GM19463 (cell line): ENCODE data around the gene SLC25A13.

ENCODE experiments used
- ATAC-seq: cut with Tn5 transposase; IDR thresholded peaks from one replicate; pipeline ENCODE4 v1.9.1; 2021; ENCODE audit warnings: mild to moderate bottlenecking, moderate library complexity; ENCODE audit not compliant: unreplicated experiment

SLC25A13 gene

GRCh38 chr7:96212474-96212873 is 109.4 kb downstream of the SLC25A13 start:
- no peak for ATAC-seq

- ATAC-seq, result no peak
Measured at GRCh38 chr7:96211954-96212353, 109.9 kb downstream of the SLC25A13 start.

- ATAC-seq, result no peak
Measured at GRCh38 chr7:96205665-96206064, 116.2 kb downstream of the SLC25A13 start.

GRCh38 chr7:96204601-96205000 is 117.3 kb downstream of the SLC25A13 start:
- no peak for ATAC-seq

- ATAC-seq, result no peak
Measured at GRCh38 chr7:96203786-96204185, 118.1 kb downstream of the SLC25A13 start.

- no peak for ATAC-seq
Measured at GRCh38 chr7:96202102-96202501, 119.8 kb downstream of the SLC25A13 start.

DNA sequence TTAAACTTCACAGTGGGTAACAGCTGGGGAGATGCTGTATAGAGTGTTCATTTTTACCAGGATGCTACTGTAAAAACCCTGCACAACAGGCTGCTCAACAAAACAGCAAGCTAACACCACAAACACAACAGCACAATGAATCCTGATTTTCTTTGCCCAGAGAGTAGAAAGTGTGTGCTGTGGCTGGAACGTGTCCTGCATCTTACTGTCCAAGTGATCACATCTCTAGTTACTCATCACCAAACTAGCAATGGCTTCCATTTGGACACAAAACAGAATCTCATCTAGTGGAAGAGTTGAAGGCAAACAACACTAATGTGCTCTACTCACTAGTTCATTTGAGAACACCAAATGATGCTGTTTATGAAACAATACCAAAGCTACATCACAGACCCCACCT is 121.2 kb downstream of the SLC25A13 start:
- no peak for ATAC-seq

DNA sequence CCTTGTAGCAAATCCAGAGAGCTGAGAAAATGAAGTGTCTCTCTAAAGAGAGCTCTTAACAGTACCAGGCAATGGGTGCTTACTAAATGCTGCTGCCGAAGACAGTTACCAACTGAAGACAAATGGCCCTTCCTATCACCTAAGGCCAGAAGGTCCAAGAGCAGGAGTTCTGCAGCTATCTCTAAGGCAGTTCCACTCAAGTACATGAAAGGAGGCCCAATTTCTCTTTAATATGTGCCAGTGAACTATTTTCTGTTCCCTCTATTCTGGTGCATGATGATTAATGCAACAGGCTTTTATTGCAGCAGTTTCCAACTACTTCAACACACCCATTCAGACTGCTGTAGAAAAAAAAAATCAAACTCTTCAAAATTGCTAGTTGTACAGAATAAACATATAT is 122.5 kb downstream of the SLC25A13 start:
- no peak for ATAC-seq

GRCh38 chr7:96198047-96198636 is 123.8 kb downstream of the SLC25A13 start:
- no peak for ATAC-seq

DNA sequence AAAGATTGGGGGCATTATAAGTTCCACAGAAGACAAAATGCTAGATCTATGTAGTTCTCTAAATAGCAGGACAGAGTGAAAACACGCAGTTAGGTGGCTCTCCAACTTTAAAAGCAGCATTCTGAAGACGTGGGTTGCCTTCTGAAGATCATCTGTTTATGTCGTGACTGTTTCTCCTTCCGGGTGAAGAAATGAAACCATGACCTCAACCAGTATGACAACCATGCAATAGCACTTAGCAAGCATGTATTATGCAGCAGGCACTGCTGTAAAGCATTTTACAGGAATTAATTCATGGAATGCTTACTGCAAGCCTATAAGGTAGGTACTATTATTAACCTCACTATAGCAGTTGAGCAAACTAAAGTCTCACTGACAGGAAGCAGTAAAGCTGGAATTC is 125.2 kb downstream of the SLC25A13 start:
- no peak for ATAC-seq

- no peak for ATAC-seq
Measured at GRCh38 chr7:96189129-96189820, 132.6 kb downstream of the SLC25A13 start.

DNA sequence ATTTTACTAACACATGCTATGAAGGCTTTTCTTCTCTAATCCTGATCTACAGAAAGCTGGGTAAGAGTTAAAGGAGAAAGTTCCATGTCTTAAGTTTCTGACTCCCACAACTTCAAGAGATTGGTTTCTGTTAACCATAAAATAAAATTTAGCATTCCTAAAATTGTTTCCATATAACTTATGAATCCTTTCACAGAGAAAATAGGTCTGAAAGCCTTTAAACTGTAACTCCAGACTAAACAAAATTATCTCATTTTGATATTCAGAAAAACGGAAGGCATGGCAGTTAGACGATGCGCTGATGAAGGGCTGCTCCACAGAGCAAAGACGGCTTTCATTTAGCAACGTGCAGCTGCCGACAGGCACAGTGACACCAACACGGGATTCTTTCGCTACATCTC is 133.3 kb downstream of the SLC25A13 start:
- no peak for ATAC-seq

GRCh38 chr7:96188174-96188581 is 133.7 kb downstream of the SLC25A13 start:
- ATAC-seq, result no peak

- ATAC-seq, result no peak
Measured at GRCh38 chr7:96187735-96188134, 134.2 kb downstream of the SLC25A13 start.

DNA sequence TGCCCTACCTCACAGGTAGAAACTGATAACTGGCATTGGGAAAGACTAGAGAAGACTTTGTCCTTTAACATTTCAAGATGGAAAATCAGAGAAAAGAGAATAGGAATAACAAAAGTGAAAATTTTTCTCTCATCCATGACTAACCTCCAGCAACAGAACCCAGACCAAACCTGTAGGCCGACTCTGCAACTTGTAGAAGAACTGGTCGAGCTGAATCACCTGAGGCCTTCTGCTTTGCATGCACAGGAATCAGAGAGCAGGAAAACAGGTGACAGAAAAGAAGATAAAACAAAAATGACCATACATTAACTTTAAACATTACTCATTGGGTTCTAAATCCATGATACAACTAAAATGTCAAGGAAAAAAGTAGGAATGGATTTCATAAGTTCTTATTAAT is 137.1 kb downstream of the SLC25A13 start:
- ATAC-seq, result no peak

- ATAC-seq, result no peak
Measured at GRCh38 chr7:96183163-96183670, 138.7 kb downstream of the SLC25A13 start.

DNA sequence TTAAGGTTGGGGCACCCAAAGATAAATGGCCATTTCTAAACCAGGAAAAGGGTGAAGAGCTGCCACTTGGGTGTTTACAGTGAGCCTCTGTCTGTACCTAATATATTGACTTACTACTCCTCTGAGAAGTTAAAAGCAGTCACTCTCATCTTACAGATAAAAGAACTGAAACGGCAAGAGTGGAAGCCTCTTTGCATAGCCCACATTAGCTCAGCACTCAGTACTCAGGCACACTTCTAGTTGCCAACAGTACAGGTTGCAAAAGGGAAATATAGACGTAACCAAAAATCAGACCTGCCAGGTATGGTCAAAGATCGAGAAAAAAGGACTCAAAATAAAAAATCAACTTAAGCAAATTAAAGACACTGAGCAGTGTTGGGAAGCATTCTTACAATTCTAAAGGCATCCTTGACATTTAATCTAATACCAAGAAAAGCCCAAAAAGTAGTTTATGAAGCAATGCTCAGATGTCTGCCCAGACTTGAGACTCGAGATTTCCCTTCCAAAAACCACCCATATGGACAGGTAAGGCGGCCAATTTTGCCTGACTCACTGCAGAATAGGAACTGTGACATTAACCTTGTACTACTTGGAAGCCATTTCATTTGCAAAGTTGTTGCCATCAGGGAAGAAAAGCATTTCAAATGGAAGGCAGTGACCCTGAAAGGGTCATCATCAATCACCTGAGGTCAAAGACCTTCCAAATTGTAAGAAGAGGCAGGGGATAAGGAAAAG is 139.3 kb downstream of the SLC25A13 start:
- ATAC-seq, result peak; percentile 84

GRCh38 chr7:96181174-96181573 is 140.7 kb downstream of the SLC25A13 start:
- ATAC-seq, result no peak

GRCh38 chr7:96179837-96180236 is 142.1 kb downstream of the SLC25A13 start:
- ATAC-seq, result no peak

- ATAC-seq, result no peak
Measured at GRCh38 chr7:96179341-96179740, 142.6 kb downstream of the SLC25A13 start.

DNA sequence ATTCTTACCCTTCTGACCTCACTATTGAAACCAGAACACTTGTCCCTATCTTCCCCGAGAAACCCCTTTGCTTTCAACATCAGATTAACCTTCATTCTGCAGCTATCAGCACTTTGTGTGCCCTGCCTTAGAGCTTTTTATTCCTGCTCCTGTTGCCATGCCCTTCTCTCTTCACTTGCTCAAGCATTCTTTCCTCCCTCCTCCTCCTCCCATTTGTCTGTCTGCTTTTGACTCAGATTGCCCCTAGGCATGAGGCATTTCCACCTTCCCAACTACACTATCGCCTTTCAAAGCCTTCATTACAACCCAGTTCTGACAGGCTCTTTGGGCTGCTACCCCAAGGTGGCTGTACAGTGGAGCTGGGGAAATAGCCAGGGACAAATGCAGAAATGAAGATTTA is 143.3 kb downstream of the SLC25A13 start:
- ATAC-seq, result no peak

DNA sequence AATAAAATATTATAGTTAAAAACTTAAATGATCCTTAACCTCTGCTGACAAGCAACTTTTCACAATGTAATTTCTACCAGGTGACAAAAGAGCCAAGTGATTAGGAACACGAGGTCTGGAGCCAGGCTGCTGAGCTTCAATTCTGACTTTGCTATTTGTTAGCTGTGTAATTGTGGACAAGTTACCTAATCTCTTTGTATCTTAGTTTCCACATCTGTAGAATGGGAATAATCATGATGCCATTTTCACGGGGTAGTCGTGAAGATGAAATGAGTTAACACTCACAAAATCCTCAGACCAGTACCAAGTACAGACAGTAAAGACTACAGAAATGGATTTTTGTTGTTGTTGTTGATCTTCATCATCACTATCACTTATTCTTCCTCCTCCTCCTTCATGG is 144.5 kb downstream of the SLC25A13 start:
- no peak for ATAC-seq
